B cell (primary cell): ENCODE measurements around the gene NCAPH2. TPM values are rescaled to one million over a fixed set of nuclear protein-coding genes. Genes with fewer than 3 reads are reported as not detected.

Experiments used
- ATAC-seq: fragments of 200-7000 bp; cut with Tn5 transposase; one replicate; pipeline ENCODE4 v1.10.0; 2021; ENCODE audit warnings: low read depth, mild to moderate bottlenecking, moderate number of reproducible peaks, moderate library complexity
- CTCF ChIA-PET: fragments of 350-600 bp; sonication (Branson Sonifier 250); formaldehyde crosslinking; loops from one replicate; lab custom pipeline; 2021; ENCODE audit warnings: antibody characterized with exemption, inconsistent platforms; lab: Charles Lee
- POLR2A ChIA-PET: fragments of 350-600 bp; sonication (Branson Sonifier 250); formaldehyde crosslinking; loops from one replicate; lab custom pipeline; 2021; ENCODE audit warnings: antibody characterized with exemption; lab: Charles Lee
- DNase-seq: peaks from one replicate; pipeline ENCODE4 v3.0.0; 2013
- H2AFZ ChIP-seq: 2 replicates; pipeline ENCODE4 v1.6.1; 2012; ENCODE audit warnings: mild to moderate bottlenecking, low read depth, low read length; ENCODE audit not compliant: insufficient read depth, poor library complexity, severe bottlenecking
- H3K27ac ChIP-seq, 2 donors: 1 replicate in 1 of 2; 2 replicates in 1 of 2; pipeline ENCODE4 v1.5.1; 2012 to 2013; ENCODE audit warnings: low read length in 2 of 2, mild to moderate bottlenecking in 2 of 2, moderate library complexity in 1 of 2
- H3K27me3 ChIP-seq, 4 experiments: fragments of 200-600 bp in 1 of 4; sonication (generic) in 1 of 4; replicated peaks in 1 of 4; 1 replicate in 2 of 4; 2 replicates in 2 of 4; pipeline versions ENCODE4 v1.6.1 to v1.7.0; 2013 to 2016; ENCODE audit warnings: low read length in 3 of 4, mild to moderate bottlenecking in 2 of 4, mixed read lengths in 1 of 4, moderate library complexity in 1 of 4; ENCODE audit not compliant: insufficient read depth in 4 of 4, control insufficient read depth in 3 of 4; ENCODE audit errors: control extremely low read depth in 1 of 4
- H3K36me3 ChIP-seq, 2 experiments: replicated peaks in 1 of 2; 1 replicate in 1 of 2; 2 replicates in 1 of 2; pipeline versions ENCODE4 v1.6.1 to v1.7.1; 2013; ENCODE audit warnings: low read length in 1 of 2; ENCODE audit not compliant: insufficient read depth in 2 of 2, control insufficient read depth in 1 of 2; ENCODE audit errors: control extremely low read depth in 1 of 2, extremely low read depth in 1 of 2
- H3K4me1 ChIP-seq, 2 donors: fragments of 200-600 bp in 1 of 2; sonication (generic) in 1 of 2; 1 replicate in 1 of 2; 2 replicates in 1 of 2; pipeline versions ENCODE4 v1.5.1 to v1.6.1; 2013 to 2017; ENCODE audit warnings: low read length in 2 of 2; ENCODE audit not compliant: control insufficient read depth in 2 of 2, insufficient read depth in 2 of 2
- H3K4me2 ChIP-seq: replicated peaks from 2 replicates; pipeline ENCODE3; 2012; ENCODE audit warnings: mild to moderate bottlenecking, low read depth, low read length; ENCODE audit not compliant: poor library complexity, severe bottlenecking
- H3K4me3 ChIP-seq, 5 experiments: fragments of 200-600 bp in 1 of 5; sonication (generic) in 1 of 5; 1 replicate in 3 of 5; 2 replicates in 2 of 5; pipeline versions ENCODE4 v1.5.1 to v1.7.0; 2011 to 2016; ENCODE audit warnings: low read length in 4 of 5, mild to moderate bottlenecking in 4 of 5, low read depth in 2 of 5, control low read depth in 1 of 5, moderate library complexity in 1 of 5; ENCODE audit not compliant: insufficient read depth in 1 of 5; ENCODE audit errors: control extremely low read depth in 1 of 5, extremely low read depth in 1 of 5
- H3K79me2 ChIP-seq: fragments of 200-600 bp; sonication (generic); one replicate; pipeline ENCODE4 v1.6.0; 2016; ENCODE audit warnings: low read length; ENCODE audit not compliant: control insufficient read depth, insufficient read depth
- H3K9ac ChIP-seq: fragments of 200-600 bp; sonication (generic); 2 replicates; pipeline ENCODE4 v1.6.1; 2017; ENCODE audit warnings: mild to moderate bottlenecking, low read length, moderate library complexity
- H3K9me3 ChIP-seq, 3 donors: one replicate each; pipeline versions ENCODE4 v1.6.1 to v1.7.1; 2013; ENCODE audit warnings: low read length in 2 of 3; ENCODE audit not compliant: control insufficient read depth in 2 of 3, insufficient read depth in 1 of 3; ENCODE audit errors: control extremely low read depth in 1 of 3
- H4K20me1 ChIP-seq: 2 replicates; pipeline ENCODE4 v1.6.0; 2012; ENCODE audit warnings: mild to moderate bottlenecking, low read length; ENCODE audit not compliant: insufficient read depth, control insufficient read depth, poor library complexity, severe bottlenecking
- H3K27ac Mint-ChIP-seq: one replicate; pipeline ENCODE4 v1.8.0; 2021; ENCODE audit warnings: mixed read lengths
- H3K27me3 Mint-ChIP-seq: one replicate; pipeline ENCODE4 v1.8.0; 2021; ENCODE audit warnings: mixed read lengths
- H3K4me1 Mint-ChIP-seq: one replicate; pipeline ENCODE4 v1.8.0; 2021; ENCODE audit warnings: mixed read lengths
- H3K4me3 Mint-ChIP-seq: one replicate; pipeline ENCODE4 v1.8.0; 2021; ENCODE audit warnings: mixed read lengths
- H3K9me3 Mint-ChIP-seq: one replicate; pipeline ENCODE4 v1.8.0; 2022; ENCODE audit warnings: mixed read lengths; ENCODE audit not compliant: insufficient read depth
- CTCF ChIP-seq: fragments of 200-600 bp; IDR thresholded peaks from one replicate; pipeline ENCODE4 v1.8.0; 2022; ENCODE audit warnings: antibody characterized with exemption, mild to moderate bottlenecking
- EZH2 ChIP-seq: IDR thresholded peaks from 2 replicates; pipeline ENCODE4 v1.6.1; 2012; ENCODE audit warnings: borderline replicate concordance, low read depth, mild to moderate bottlenecking, moderate library complexity, low read length; ENCODE audit not compliant: insufficient read depth, poor library complexity, severe bottlenecking
- WGBS: methylation state at CpG from one replicate; pipeline ENCODE4 v1.1.5; 2013; ENCODE audit warnings: missing lambda C conversion rate; ENCODE audit not compliant: insufficient coverage; 5-methylcytosine and 5-hydroxymethylcytosine counted together
- intact Hi-C: fragments of 100-400 bp; cut with micrococcal nuclease; formaldehyde crosslinking; loops from one replicate; pipeline ENCODE4 v1.10.0; 2022
- polyA plus RNA-seq: library from polyadenylated mRNA; depleted of rRNA; stranded (reverse); fragments of >200 nt; gene quantifications from 2 replicates; pipeline ENCODE4 v1.2.3, GENCODE V29; 2012
- total RNA-seq, 2 donors: library from RNA; stranded (reverse); fragments of 120-200 nt in 1 of 2; gene quantifications; 1 replicate in 1 of 2; 2 replicates in 1 of 2; pipeline versions ENCODE4 v1.2.3 to v1.2.4, GENCODE V29; 2013 to 2022

Gene NCAPH2
- total and polyA plus RNA-seq, 2 donors (not counting 1 experiment from before 2014, with no cell fraction given), result 47.1 to 76.9 TPM

GRCh38 chr22:50567721-50568252, 59.8 kb downstream of the NCAPH2 start:
- Mint-ChIP-seq H3K4me3 (no peak overlapping the region), H3K27me3 (no peaks in the 10 kb centered on the region), H3K27ac (no peak overlapping the region), H3K9me3 (no peaks in the 10 kb centered on the region), H3K4me1 (peaks cover 23% of the 10 kb centered on the region)
- H3K9me3 ChIP-seq, result no peaks in the 10 kb centered on the region
- H3K27me3 ChIP-seq, result no peaks in the 10 kb centered on the region
- H3K4me2 ChIP-seq, result no peak overlapping the region
- H3K4me1 ChIP-seq, result peaks cover 5 to 20% of the 10 kb centered on the region in 2 donors
- no peak overlapping the region for H3K27ac ChIP-seq
- H3K79me2 ChIP-seq, result no peaks in the 10 kb centered on the region
- H4K20me1 ChIP-seq, result no peaks in the 10 kb centered on the region
- ATAC-seq, result no peak
- no peak overlapping the region for H3K4me3 ChIP-seq
- peaks cover 0 to 19% of the 10 kb centered on the region in 2 experiments for H3K36me3 ChIP-seq
- ChIA-PET POLR2A (interaction anchor here (0.6 kb wide), 1 partner anchor 205 kb away, joined by 3 read pairs; no protein-coding TSS in a partner anchor), CTCF (no interaction called here)
- DNase-seq, result no peak
- WGBS, result 95% methylated on average over 5 of the region's 7 CpGs
- H3K9ac ChIP-seq, result no peak overlapping the region
- intact Hi-C loops, result no loop called here
- H2AFZ ChIP-seq, result no peak overlapping the region
- TF ChIP-seq CTCF (no peak), EZH2 (no peak)

DNA sequence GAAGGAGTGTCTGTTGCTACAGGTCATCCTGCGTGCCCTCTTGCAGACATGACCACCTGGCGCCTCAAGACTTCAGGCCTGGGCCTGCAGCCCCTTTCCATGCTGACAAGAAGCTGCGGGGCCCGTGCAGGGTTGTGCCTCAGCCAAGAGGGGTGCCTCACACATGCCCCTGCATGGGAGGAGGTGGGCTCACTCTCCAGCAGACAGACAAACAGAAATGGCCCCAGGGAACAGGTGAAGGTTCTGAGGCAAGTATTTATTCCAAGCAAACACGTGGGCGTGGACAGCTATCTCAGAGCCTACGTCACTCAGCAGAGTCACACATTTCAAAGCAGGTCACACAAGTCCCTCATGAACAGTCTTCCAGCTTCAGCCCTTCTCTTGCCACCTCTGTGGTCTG, 60.6 kb downstream of the NCAPH2 start:
- ChIA-PET POLR2A (no interaction called here), CTCF (interaction anchor here (1.0 kb wide), 1 partner anchor 21 kb away, joined by 3 read pairs; no protein-coding TSS in a partner anchor)

More for the DNA sequence above, 60.6 kb downstream of the NCAPH2 start:
- WGBS, result 98% methylated on average over 7 of the region's 7 CpGs
- H3K27me3 ChIP-seq, result no peaks in the 10 kb centered on the region
- TF ChIP-seq EZH2 (no peak), CTCF (no peak)
- no peak overlapping the region for H3K9ac ChIP-seq
- DNase-seq (no peak), ATAC-seq (no peak)
- peaks cover 0 to 19% of the 10 kb centered on the region in 2 experiments for H3K36me3 ChIP-seq
- intact Hi-C loops, result no loop called here
- H3K4me3 ChIP-seq, result no peak overlapping the region
- no peak overlapping the region for H3K4me2 ChIP-seq
- H3K4me1 Mint-ChIP-seq, result peaks cover 14% of the 10 kb centered on the region
- peaks cover under 1 to 14% of the 10 kb centered on the region in 2 donors for H3K4me1 ChIP-seq
- H4K20me1 ChIP-seq, result no peaks in the 10 kb centered on the region
- H2AFZ ChIP-seq, result no peak overlapping the region
- no peak overlapping the region for H3K27ac ChIP-seq
- H3K4me3 Mint-ChIP-seq, result no peak overlapping the region
- no peaks in the 10 kb centered on the region for H3K9me3 Mint-ChIP-seq
- no peaks in the 10 kb centered on the region for H3K9me3 ChIP-seq
- H3K27ac Mint-ChIP-seq, result no peak overlapping the region
- H3K27me3 Mint-ChIP-seq, result no peaks in the 10 kb centered on the region
- H3K79me2 ChIP-seq, result no peaks in the 10 kb centered on the region
